GM12872 (cell line): ENCODE measurements around the gene HORMAD1.

ENCODE experiments used
- TF ChIP-seq, protein P1 (sequence below): IDR thresholded peaks from 3 replicates; pipeline ENCODE4 v1.5.1; 2011; ENCODE audit warnings: low read depth, mild to moderate bottlenecking, low read length, moderate library complexity; ENCODE audit not compliant: insufficient read depth

HORMAD1 gene

DNA sequence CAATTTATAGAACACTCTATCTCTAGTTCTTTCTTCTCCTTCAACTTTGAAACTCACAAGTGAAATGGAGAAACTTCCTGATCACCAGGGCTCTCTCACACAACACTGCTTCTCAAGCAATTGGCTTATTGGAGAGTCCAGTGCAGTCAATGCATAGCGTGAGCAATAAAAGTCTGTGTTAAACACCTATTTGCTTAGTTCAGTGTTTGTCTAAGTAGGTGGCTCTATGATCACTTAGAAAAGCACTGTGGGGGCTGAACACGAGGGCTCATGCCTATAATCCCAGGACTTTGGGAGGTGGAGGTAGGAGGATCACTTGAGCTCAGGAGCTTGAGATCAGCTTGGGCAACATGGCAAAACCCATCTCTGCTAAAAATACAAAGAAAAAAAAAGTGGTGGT lies 32.7 kb upstream of the HORMAD1 start:
- TF ChIP-seq, protein P1, sequence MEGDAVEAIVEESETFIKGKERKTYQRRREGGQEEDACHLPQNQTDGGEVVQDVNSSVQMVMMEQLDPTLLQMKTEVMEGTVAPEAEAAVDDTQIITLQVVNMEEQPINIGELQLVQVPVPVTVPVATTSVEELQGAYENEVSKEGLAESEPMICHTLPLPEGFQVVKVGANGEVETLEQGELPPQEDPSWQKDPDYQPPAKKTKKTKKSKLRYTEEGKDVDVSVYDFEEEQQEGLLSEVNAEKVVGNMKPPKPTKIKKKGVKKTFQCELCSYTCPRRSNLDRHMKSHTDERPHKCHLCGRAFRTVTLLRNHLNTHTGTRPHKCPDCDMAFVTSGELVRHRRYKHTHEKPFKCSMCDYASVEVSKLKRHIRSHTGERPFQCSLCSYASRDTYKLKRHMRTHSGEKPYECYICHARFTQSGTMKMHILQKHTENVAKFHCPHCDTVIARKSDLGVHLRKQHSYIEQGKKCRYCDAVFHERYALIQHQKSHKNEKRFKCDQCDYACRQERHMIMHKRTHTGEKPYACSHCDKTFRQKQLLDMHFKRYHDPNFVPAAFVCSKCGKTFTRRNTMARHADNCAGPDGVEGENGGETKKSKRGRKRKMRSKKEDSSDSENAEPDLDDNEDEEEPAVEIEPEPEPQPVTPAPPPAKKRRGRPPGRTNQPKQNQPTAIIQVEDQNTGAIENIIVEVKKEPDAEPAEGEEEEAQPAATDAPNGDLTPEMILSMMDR, result no peak

DNA sequence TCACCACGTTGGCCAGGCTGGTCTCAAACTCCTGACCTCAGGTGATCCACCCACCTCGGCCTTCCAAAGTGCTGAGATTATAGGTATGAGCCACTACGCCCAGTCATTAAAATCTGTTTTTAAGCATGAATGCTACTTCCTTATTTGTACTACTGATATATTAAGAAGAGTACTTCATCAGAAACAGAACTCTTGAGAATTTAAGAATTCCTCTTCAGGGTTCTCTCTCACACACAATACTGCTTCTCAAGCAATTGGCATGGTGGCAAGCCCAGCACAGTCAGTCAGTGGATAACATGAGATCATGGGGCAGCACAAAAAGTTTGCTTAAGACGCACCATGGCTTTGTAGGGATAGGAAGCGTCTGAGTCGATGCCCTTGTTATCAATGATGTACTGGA lies 30.7 kb upstream of the HORMAD1 start:
- TF ChIP-seq, protein P1, result no peak

DNA sequence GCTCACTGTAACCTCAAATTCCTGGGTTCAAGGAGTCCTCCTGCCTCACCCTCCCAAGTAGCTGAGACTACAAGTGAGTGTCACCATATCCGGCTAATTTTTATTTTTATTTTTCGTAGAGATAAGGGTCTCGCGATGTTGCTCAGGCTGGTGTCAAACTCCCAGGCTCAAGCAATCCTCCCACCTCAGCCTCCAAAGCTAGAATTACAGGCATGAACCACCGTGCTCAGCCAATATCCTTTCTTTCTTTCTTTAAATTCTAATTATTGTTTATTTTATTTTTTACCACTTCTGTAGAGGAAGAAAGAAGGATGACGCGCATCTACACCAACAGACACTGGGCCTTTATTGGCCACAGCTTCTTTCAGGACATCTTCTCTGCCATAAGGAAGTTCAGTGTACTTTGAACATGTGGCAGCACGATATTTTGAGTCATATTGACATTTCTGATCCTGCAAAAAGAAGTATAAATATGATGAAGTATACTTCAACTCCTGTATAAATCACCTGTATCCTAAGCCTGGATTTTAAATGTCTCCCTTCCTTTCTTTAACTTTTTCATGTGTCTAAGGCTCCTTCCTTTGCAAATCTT lies 29.1 kb upstream of the HORMAD1 start:
- TF ChIP-seq, protein P1, result no peak

DNA sequence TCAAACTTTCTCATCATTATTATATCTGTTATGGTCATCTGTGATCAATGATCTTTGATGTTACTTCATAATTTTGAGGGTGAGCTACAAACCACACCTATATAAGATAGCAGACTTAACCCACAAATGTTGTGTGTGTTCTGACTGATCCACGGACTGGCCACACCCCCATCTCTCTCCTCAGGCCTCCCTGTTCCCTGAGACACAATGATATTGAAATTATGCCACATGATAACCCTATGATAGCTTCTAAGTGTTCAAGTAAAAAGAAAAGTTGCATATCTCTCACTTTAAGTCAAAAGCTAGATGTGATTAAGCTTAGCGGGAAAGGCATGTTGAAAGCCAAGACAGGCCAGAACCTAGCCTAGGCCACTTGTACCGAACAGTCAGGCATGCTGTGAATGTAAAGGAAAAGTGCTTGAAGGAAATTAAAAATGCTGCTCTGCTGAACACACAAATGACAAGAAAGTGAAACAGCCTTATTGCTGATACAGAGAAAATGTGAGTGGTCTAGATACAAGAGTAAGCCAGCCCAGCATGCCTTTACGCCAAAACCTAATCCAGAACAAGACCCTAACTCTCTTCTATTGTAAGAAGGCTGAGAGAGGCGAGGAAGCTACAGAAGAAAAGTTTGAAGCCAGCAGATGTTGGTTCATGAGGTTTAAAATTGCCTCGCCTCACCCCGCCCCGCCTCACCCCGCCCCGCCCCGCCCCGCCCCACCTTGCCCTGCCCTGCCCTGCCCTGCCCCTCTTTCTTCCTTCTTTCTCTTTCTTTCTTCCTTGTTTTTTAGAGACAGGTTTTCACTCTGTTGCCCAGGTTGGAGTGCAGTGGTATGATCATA lies 28.4 kb upstream of the HORMAD1 start:
- TF ChIP-seq, protein P1, result no peak

DNA sequence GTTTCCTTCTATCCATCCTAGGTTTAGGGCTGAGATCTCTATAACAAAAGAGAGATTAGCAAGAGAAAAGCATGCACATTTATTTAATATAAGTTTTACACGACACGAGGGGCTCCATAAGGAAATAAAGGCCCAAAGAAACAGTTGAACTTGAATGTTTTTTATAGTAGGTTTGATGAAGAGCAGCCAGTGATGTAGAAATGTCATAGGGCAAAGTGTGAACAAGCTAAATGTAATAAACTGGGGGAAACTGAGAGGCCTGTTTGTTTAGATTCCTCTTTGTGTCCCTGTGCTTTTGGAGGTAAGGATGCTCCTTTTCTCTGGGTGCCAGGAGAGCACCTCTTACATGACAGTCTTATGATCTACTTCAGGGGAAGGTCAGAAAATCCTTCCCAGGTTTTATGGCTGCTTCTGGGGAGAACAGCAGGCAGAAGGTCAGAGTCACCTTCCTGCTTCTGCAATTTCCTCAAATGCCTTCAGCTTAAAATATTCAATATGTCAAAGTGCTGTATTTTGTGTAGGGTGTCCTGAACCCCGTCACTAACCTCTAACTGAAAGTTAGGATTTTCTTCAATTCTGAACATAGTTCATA lies 9.5 kb upstream of the HORMAD1 start:
- TF ChIP-seq, protein P1, result no peak

DNA sequence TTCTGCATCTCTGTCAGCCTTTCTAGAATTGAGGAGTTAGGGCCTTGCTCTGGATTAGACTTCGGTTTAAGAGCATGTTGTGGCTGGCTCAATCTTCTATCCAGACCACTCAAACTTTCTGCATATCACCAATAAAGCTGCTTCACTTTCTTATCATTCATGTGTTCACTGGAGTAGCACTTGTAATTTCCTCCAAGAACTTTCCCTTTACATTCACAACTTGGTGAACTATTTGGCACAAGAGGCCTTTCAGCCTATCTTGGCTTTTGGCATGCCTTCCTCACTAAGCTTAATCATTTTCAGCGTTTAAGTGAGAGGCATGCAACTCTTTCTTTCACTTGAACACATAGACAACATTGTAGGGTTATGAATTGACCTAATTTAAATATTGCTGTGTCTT lies 3.6 kb upstream of the HORMAD1 start:
- TF ChIP-seq, protein P1, result no peak

DNA sequence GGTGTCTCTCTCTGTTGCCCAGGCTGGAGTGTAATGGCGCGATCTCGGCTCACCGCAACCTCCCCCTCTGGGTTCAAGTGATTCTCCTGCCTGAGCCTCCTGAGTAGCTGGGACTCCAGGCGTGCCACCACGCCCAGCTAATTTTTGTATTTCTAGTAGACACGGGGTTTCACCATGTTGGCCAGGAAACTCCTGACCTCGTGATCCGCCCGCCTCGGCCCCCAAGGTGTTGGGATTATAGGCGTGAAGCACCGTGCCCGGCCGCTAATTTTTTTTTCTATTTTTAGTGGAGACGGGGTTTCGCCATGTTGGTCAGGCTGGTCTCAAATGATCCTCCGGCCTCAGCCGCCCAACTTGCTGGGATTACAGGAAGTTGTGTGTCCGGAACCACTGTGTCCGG lies 597 bp downstream of the HORMAD1 start:
- TF ChIP-seq, protein P1, result no peak
